H1 (cell line): Measurements from ENCODE around the gene ADRA2B. TPM values are rescaled to one million over a fixed set of nuclear protein-coding genes. Genes with fewer than 3 reads are reported as not detected.

ENCODE experiments used
- CHD2 ChIP-seq: IDR thresholded peaks from 2 replicates; pipeline ENCODE4 v1.6.1; 2012; ENCODE audit warnings: low read length, improper control_type of control experiment
- RNF2 ChIP-seq: fragments of 200-900, 300-1000 bp; sonication (generic); IDR thresholded peaks from 2 replicates; pipeline ENCODE4 v1.7.1; 2016; ENCODE audit warnings: borderline replicate concordance, low read depth, mild to moderate bottlenecking, antibody characterized with exemption, low read length; ENCODE audit not compliant: poor library complexity, severe bottlenecking; ENCODE audit errors: missing control alignments
- polyA plus RNA-seq, 7 experiments: library from polyadenylated mRNA; depleted of rRNA in 3 of 7; stranded (reverse) in 5 of 7; unstranded in 2 of 7; fragments of >200 nt in 5 of 7; fragments of 200-250 nt in 2 of 7; gene quantifications; 1 replicate in 5 of 7; 2 replicates in 1 of 7; 4 replicates in 1 of 7; pipeline versions ENCODE4 v1.2.1 to v1.2.3, GENCODE V29; 2011 to 2013; ENCODE audit warnings: missing spikeins in 2 of 7, mixed read lengths in 2 of 7
- total RNA-seq: library from RNA; stranded (reverse); fragmentation: NEBNext Ultra II Directional; extraction: Animal tissue kit (Norgen Biotek cat#: 25700); gene quantifications from 2 replicates; pipeline ENCODE4 v1.2.1, GENCODE V29; 2021

ADRA2B gene
- total and polyA plus RNA-seq, 2 of the 8 experiments (the other 6 are each of a cell fraction or from before 2014, with no cell fraction given): 5.8 to 6.5 TPM

DNA sequence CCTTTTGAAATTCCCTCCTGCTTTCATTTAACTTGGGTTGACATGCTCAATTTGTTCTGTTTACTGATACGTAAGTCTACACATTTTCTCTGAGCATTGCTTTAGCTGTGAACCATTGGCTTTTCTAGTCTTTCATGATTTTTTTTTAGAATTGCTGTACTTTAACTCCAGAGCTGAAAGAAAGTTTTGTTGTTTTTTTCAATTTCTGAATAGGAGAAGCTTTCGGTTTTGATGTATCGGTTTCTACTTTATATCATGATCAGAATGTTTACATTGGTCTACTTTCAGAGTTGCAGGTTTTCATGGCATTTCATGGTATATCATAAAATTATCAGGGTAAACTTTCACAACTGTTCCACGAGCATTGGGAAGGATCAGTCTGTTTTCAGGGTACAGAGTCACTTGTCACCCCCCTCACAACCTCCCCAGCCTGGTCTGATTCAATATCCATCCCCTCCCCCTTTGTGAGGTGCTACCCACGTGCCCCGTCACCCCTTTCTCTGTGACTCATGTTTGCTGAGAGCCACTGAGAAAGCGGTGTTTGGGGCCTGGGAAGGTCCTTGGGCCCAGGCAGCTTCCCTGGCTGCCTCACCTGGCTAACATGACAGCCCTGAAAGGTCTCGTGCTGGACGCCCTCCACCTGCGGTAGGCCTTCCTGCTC is 14.9 kb upstream of the ADRA2B start (continued):
- TF ChIP-seq CHD2 (no peak), RNF2 (no peak)
